Keratinocyte (primary cell): ENCODE results near the gene DEDD2. TPM values are rescaled to one million over a fixed set of nuclear protein-coding genes. Genes with fewer than 3 reads are reported as not detected.

Experiments used
- DNase-seq: peaks from one replicate; pipeline ENCODE4 v3.0.0-alpha.2; 2011; ENCODE audit warnings: low read depth, missing footprints, low spot score
- FAIRE-seq: peaks from 2 replicates; lab custom pipeline; 2011; peaks lifted over from hg19 to GRCh38; lab: Jason Lieb, UNC
- H2AFZ ChIP-seq: 2 replicates; pipeline ENCODE4 v1.6.0; 2012; ENCODE audit warnings: low read length, control low read depth, inconsistent platforms; ENCODE audit not compliant: control insufficient read depth
- H3K27ac ChIP-seq: 2 replicates; pipeline ENCODE4 v1.5.1; 2011; ENCODE audit warnings: low read length; ENCODE audit not compliant: control insufficient read depth, insufficient read depth
- H3K27me3 ChIP-seq: 3 replicates; pipeline ENCODE4 v1.6.0; 2011; ENCODE audit warnings: low read length; ENCODE audit not compliant: control insufficient read depth, insufficient read depth; ENCODE audit errors: extremely low read depth
- H3K36me3 ChIP-seq, 2 experiments: 2 replicates in 1 of 2; 3 replicates in 1 of 2; pipeline ENCODE4 v1.5.1; 2011; ENCODE audit warnings: low read length in 2 of 2, mild to moderate bottlenecking in 1 of 2; ENCODE audit not compliant: control insufficient read depth in 2 of 2, insufficient read depth in 2 of 2; ENCODE audit errors: extremely low read depth in 1 of 2
- H3K4me1 ChIP-seq: 3 replicates; pipeline ENCODE4 v1.5.1; 2011; ENCODE audit warnings: low read length; ENCODE audit not compliant: control insufficient read depth, insufficient read depth; ENCODE audit errors: extremely low read depth
- H3K4me2 ChIP-seq: 3 replicates; pipeline ENCODE4 v1.6.0; 2011; ENCODE audit warnings: low read depth, low read length; ENCODE audit not compliant: control insufficient read depth, insufficient read depth; ENCODE audit errors: extremely low read depth
- H3K4me3 ChIP-seq, 3 experiments: fragments of 200-600 bp in 1 of 3; sonication (generic) in 1 of 3; 2 replicates in 2 of 3; 3 replicates in 1 of 3; pipeline ENCODE4 v1.5.1; 2011 to 2016; ENCODE audit warnings: low read length in 3 of 3, mild to moderate bottlenecking in 3 of 3, control low read depth in 2 of 3, inconsistent platforms in 1 of 3, low read depth in 1 of 3, mixed read lengths in 1 of 3, mixed run types in 1 of 3, moderate library complexity in 1 of 3; ENCODE audit not compliant: control insufficient read depth in 2 of 3, insufficient read depth in 2 of 3; ENCODE audit errors: extremely low read depth in 1 of 3
- H3K79me2 ChIP-seq: 2 replicates; pipeline ENCODE4 v1.6.0; 2012; ENCODE audit warnings: low read length; ENCODE audit not compliant: control insufficient read depth, insufficient read depth
- H3K9ac ChIP-seq: 3 replicates; pipeline ENCODE4 v1.6.0; 2011; ENCODE audit warnings: low read length; ENCODE audit not compliant: control insufficient read depth, insufficient read depth; ENCODE audit errors: extremely low read depth
- H3K9me1 ChIP-seq: 3 replicates; pipeline ENCODE4 v1.6.0; 2011; ENCODE audit warnings: low read length; ENCODE audit not compliant: control insufficient read depth, insufficient read depth; ENCODE audit errors: extremely low read depth
- H3K9me3 ChIP-seq: 2 replicates; pipeline ENCODE4 v1.5.1; 2012; ENCODE audit warnings: low read depth, low read length; ENCODE audit not compliant: control insufficient read depth
- H4K20me1 ChIP-seq: 3 replicates; pipeline ENCODE4 v1.6.0; 2011; ENCODE audit warnings: low read length; ENCODE audit not compliant: control insufficient read depth, insufficient read depth; ENCODE audit errors: extremely low read depth
- CTCF ChIP-seq, 3 experiments: IDR thresholded peaks in 1 of 3; conservative IDR thresholded peaks in 1 of 3; optimal IDR thresholded peaks in 1 of 3; 2 replicates in 2 of 3; 3 replicates in 1 of 3; pipeline versions ENCODE3 to v1.5.1; 2011; ENCODE audit warnings: low read length in 3 of 3, mild to moderate bottlenecking in 3 of 3, moderate library complexity in 2 of 3, control low read depth in 1 of 3, inconsistent platforms in 1 of 3; ENCODE audit not compliant: insufficient read depth in 2 of 3; ENCODE audit errors: extremely low read depth in 1 of 3
- EZH2 ChIP-seq: IDR thresholded peaks from one replicate; pipeline ENCODE4 v1.6.1; 2012; ENCODE audit warnings: inconsistent platforms, mild to moderate bottlenecking, low read length, moderate library complexity
- dilution Hi-C: fragments of 300-500 bp; cut with MboI; formaldehyde crosslinking; loops from one replicate; pipeline ENCODE4 v1.7.0; 2020; ENCODE audit warnings: low sequenced_read_pairs; ENCODE audit not compliant: extremely low pct_ligation_motif_present
- polyA plus RNA-seq, 5 experiments: library from polyadenylated mRNA; depleted of rRNA in 3 of 5; stranded (reverse) in 3 of 5; stranded (forward) in 1 of 5; unstranded in 1 of 5; fragments of >200 nt; gene quantifications; 1 replicate in 1 of 5; 2 replicates in 3 of 5; 3 replicates in 1 of 5; pipeline versions ENCODE4 v1.2.1 to v1.2.3, GENCODE V29; 2011 to 2012; ENCODE audit warnings: missing spikeins in 2 of 5, low read depth in 1 of 5, low replicate concordance in 1 of 5

Gene DEDD2
- polyA plus RNA-seq, 1 donor (not counting 4 experiments of a cell fraction or from before 2014, with no cell fraction given): 20.8 TPM

- TF ChIP-seq EZH2: no peak
- no peak for TF ChIP-seq CTCF (optimal IDR thresholded peaks at IDR 0.05 in 1 of 3, IDR thresholded peaks at IDR 0.05 in 1 of 3, conservative IDR thresholded peaks at IDR 0.05 in 1 of 3; ENCODE audit: extremely low read depth in 1 of 3, insufficient read depth in 2 of 3, low read length in 3 of 3)
- H3K4me3 ChIP-seq: peak overlapping the region; percentile 80 to 93 (median 92)
- H3K9me1 ChIP-seq: no peaks in the 10 kb centered on the region
- no peaks in the 10 kb centered on the region for H3K27me3 ChIP-seq
- no peak for DNase-seq
- peak overlapping the region; percentile 82 for H3K9ac ChIP-seq
- dilution Hi-C loops: no loop called here
- H3K27ac ChIP-seq: peak overlapping the region; percentile 90
- peak overlapping the region; percentile 92 for H3K4me2 ChIP-seq
- peaks cover 6% of the 10 kb centered on the region for H4K20me1 ChIP-seq
- H3K9me3 ChIP-seq: no peaks in the 10 kb centered on the region
- no peak for FAIRE-seq
- H3K79me2 ChIP-seq: peaks cover 74% of the 10 kb centered on the region
- peaks cover 35% of the 10 kb centered on the region for H3K4me1 ChIP-seq
- peak overlapping the region; percentile 33 for H2AFZ ChIP-seq
- H3K36me3 ChIP-seq: peaks cover 15 to 27% of the 10 kb centered on the region in 2 experiments
Observed at GRCh38 chr19:42216653-42217519, 591 bp downstream of the DEDD2 start.

GRCh38 chr19:42214810-42215485, 2.5 kb downstream of the DEDD2 start:
- Histone ChIP-seq H3K27ac (no peak overlapping the region), H3K36me3 (peaks cover 16 to 27% of the 10 kb centered on the region in 2 experiments), H3K9me3 (no peaks in the 10 kb centered on the region), H4K20me1 (peaks cover 6% of the 10 kb centered on the region), H3K4me2 (peak overlapping the region; percentile 92), H2AFZ (no peak overlapping the region), H3K4me3 (no peak overlapping the region), H3K4me1 (peaks cover 29% of the 10 kb centered on the region), H3K9ac (no peak overlapping the region), H3K79me2 (peaks cover 60% of the 10 kb centered on the region), H3K27me3 (no peaks in the 10 kb centered on the region), H3K9me1 (no peaks in the 10 kb centered on the region)
- dilution Hi-C loops: no loop called here
- no peak for DNase-seq
- FAIRE-seq: no peak
- TF ChIP-seq EZH2: no peak
- TF ChIP-seq CTCF (optimal IDR thresholded peaks at IDR 0.05 in 1 of 3, IDR thresholded peaks at IDR 0.05 in 1 of 3, conservative IDR thresholded peaks at IDR 0.05 in 1 of 3; ENCODE audit: extremely low read depth in 1 of 3, insufficient read depth in 2 of 3, low read length in 3 of 3): no peak
